Stimulated activated CD4-positive, alpha-beta T cell treated with anti-CD3 and anti-CD28 coated beads, TNF-alpha, amount 100 ng/mL, for 1 hour (primary cell): ENCODE results near the gene COLEC12.

Experiments
- DNase-seq, 3 donors: peaks; one replicate each; pipeline ENCODE4 v3.0.0-alpha.2; 2020; ENCODE audit warnings: low read depth in 3 of 3, low spot score in 1 of 3

The COLEC12 gene

GRCh38 chr18:500632-501405 lies at the start of gene COLEC12:
TSS of gene COLEC12 (minus strand) at chr18:500701. CDS start at chr18:500514, 187 bp downstream.
- no peak for DNase-seq

GRCh38 chr18:549967-550366 lies 49.5 kb upstream of the COLEC12 start:
- no peak for DNase-seq

GRCh38 chr18:543447-544078 lies 43.1 kb upstream of the COLEC12 start:
- no peak for DNase-seq

GRCh38 chr18:533995-534601 lies 33.6 kb upstream of the COLEC12 start:
- DNase-seq, result no peak

- no peak for DNase-seq
These were observed 32.1 kb upstream of the COLEC12 start for GRCh38 chr18:532632-533031.

- no peak for DNase-seq
These were observed 31.5 kb upstream of the COLEC12 start for GRCh38 chr18:532018-532417.

GRCh38 chr18:527146-527545 lies 26.6 kb upstream of the COLEC12 start:
- no peak for DNase-seq

GRCh38 chr18:526681-527080 lies 26.2 kb upstream of the COLEC12 start:
- no peak for DNase-seq

- DNase-seq, result no peak
These were observed 24.7 kb upstream of the COLEC12 start for GRCh38 chr18:525036-525797.

GRCh38 chr18:524466-524865 lies 24.0 kb upstream of the COLEC12 start:
- DNase-seq, result no peak

- no peak for DNase-seq
These were observed 23.1 kb upstream of the COLEC12 start for GRCh38 chr18:523561-523960.

- DNase-seq, result no peak
These were observed 18.7 kb upstream of the COLEC12 start for GRCh38 chr18:519019-519879.

GRCh38 chr18:518081-518480 lies 17.6 kb upstream of the COLEC12 start:
- no peak for DNase-seq

- no peak for DNase-seq
These were observed 15.3 kb upstream of the COLEC12 start for GRCh38 chr18:515838-516237.

- no peak for DNase-seq
These were observed 14.8 kb upstream of the COLEC12 start for GRCh38 chr18:515156-515815.

GRCh38 chr18:513826-514530 lies 13.5 kb upstream of the COLEC12 start:
- DNase-seq, result no peak

- DNase-seq, result no peak
These were observed 12.5 kb upstream of the COLEC12 start for GRCh38 chr18:512957-513356.

- DNase-seq, result no peak
These were observed 8.3 kb upstream of the COLEC12 start for GRCh38 chr18:508835-509234.

GRCh38 chr18:507636-508035 lies 7.1 kb upstream of the COLEC12 start:
- no peak for DNase-seq

GRCh38 chr18:506801-507200 lies 6.3 kb upstream of the COLEC12 start:
- no peak for DNase-seq
